Fibroblast of villous mesenchyme (primary cell): ENCODE measurements around the gene ZNF57. TPM values are rescaled to one million over a fixed set of nuclear protein-coding genes. Genes with fewer than 3 reads are reported as not detected.
"Not testable (repeated sequence)": the region's sequence is repeated elsewhere in the genome, so short reads cannot be mapped to it uniquely, and the experiment has no call there.

Source experiments
- DNase-seq: peaks from one replicate; pipeline ENCODE4 v3.0.0-alpha.2; 2010; ENCODE audit warnings: low read depth
- H3K4me3 ChIP-seq: 2 replicates; pipeline ENCODE4 v1.5.1; 2011; ENCODE audit warnings: low read depth, mild to moderate bottlenecking, low read length
- total RNA-seq: library from RNA; depleted of rRNA; stranded (reverse); fragments of >200 nt; gene quantifications from 2 replicates; pipeline ENCODE4 v1.2.3, GENCODE V29; 2012
- TF ChIP-seq, protein P1 (sequence below): IDR thresholded peaks from 2 replicates; pipeline ENCODE4 v1.5.1; 2012; ENCODE audit warnings: low read depth, mild to moderate bottlenecking, low read length; ENCODE audit not compliant: insufficient read depth

The ZNF57 gene
- total RNA-seq, 1 donor, result 6.0 TPM

DNA sequence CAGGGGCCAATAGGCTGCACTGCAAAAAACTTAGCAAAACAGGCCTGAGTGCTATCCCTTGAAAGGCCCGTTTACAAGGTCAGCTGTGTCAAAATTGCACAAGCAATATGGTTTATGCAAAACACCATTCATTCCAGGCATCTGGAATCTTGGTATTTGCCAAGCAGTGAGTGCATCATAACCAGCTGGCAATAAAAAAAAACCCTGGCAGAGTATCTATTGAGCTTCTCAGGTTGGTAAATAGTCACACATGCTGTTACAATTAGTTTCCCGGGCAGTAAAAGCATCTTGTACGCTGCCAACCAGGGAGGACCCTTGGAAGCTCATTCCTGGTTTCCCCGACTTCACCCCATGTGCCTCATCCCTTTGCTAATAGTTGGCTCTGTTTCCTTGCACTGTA, 22.8 kb downstream of the ZNF57 start:
- H3K4me3 ChIP-seq, result no peak overlapping the region
- peak; percentile 82 for DNase-seq
- TF ChIP-seq, protein P1, sequence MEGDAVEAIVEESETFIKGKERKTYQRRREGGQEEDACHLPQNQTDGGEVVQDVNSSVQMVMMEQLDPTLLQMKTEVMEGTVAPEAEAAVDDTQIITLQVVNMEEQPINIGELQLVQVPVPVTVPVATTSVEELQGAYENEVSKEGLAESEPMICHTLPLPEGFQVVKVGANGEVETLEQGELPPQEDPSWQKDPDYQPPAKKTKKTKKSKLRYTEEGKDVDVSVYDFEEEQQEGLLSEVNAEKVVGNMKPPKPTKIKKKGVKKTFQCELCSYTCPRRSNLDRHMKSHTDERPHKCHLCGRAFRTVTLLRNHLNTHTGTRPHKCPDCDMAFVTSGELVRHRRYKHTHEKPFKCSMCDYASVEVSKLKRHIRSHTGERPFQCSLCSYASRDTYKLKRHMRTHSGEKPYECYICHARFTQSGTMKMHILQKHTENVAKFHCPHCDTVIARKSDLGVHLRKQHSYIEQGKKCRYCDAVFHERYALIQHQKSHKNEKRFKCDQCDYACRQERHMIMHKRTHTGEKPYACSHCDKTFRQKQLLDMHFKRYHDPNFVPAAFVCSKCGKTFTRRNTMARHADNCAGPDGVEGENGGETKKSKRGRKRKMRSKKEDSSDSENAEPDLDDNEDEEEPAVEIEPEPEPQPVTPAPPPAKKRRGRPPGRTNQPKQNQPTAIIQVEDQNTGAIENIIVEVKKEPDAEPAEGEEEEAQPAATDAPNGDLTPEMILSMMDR, result no peak

DNA sequence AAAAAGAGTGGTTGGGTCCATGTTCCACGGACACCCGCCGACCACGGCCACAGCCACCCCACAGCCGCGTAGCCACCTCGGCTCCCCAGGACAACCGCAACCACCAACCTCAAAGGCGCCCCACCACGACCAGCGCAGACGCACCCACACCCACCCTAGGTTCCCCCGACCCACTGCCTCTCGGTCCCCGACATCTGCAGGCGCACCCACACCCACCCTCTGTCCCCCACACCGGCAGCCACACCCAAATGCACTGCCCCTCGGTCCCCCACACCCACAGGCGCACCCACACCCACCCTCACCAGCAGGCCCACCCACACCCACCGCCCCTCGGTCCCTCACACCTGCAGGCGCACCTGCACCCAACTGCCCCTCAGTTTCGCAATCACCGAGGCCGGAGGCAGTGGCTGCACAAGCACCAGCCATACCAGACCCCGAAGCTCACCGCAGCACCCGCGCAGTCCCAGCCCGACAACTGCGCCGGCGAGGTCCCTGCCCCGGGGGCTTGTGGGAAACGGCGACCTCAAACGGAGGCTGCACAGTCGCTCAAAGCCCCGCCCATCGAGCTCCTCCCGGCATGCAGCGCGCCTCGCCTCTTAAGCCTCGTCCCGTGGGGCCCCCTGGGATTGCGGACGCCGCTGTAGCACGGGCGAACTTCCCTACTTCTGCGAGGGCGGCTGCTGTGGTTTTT, 25.8 kb downstream of the ZNF57 start:
- TF ChIP-seq, protein P1, result no peak
- peak overlapping the region; percentile 21 for H3K4me3 ChIP-seq

DNA sequence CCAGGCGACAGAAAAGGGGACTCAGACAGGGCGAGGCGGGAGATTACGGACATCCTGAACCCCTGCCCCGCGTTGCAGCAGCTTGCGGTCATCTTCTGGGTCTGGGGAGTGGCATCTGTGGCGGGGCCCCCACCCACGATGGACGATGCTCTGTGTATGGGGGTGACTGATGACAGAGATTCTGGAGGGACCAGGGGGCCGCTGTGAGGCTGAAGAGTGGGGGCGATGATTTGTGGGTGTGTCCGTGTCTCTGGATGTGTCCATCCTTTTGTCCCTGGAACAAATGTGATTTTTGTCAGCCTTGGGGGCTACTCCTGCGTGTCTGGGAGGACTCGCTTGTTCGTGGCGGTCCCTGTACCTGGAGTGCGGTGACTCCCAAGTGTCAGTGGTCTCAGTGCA, 26.3 kb downstream of the ZNF57 start:
- TF ChIP-seq, protein P1, result no peak
- DNase-seq, result no peak
- peak overlapping the region; percentile 21 for H3K4me3 ChIP-seq

More for the DNA sequence above, 25.8 kb downstream of the ZNF57 start:
- DNase-seq, result no peak

DNA sequence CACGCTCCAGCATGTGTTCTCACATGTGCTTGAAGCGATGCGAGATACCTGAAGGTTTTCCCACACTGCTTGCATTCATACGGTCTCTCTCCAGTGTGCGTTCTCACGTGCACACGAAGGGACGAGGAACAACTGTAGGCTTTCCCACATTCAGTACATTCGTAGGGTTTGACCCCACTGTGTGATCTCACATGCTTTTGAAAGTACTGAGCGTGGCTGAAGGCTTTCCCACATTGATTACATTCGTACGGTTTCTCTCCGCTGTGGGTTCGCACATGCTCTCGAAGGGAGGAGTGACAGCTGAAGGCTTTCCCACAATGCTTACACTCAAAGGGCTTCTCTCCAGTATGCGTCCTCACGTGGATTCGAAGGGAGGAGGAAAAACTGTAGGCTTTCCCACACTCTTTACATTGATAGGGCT, 32.8 kb downstream of the ZNF57 start:
- no peak for DNase-seq
- H3K4me3 ChIP-seq, result no peak overlapping the region
- TF ChIP-seq, protein P1, result no peak

DNA sequence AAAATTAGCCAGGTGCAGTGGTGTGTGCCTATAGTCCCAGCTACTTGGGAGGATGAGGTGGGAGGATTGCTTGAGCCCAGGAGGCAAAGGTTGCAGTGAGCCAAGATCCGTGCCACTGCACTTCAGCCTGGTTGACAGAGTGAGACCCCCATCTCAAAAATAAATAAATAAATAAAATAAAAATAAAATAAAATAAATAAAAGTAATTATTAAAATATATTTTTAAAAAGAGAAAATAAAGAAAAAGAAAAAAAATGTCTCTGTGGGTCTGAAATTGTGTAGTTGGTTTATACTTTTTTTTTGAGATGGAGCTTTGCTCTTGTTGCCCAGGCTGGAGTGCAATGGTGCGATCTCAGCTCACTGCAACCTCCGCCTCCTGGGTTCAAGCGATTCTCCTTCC, 35.1 kb downstream of the ZNF57 start:
- DNase-seq, H3K4me3 ChIP-seq: not testable (repeated sequence)

DNA sequence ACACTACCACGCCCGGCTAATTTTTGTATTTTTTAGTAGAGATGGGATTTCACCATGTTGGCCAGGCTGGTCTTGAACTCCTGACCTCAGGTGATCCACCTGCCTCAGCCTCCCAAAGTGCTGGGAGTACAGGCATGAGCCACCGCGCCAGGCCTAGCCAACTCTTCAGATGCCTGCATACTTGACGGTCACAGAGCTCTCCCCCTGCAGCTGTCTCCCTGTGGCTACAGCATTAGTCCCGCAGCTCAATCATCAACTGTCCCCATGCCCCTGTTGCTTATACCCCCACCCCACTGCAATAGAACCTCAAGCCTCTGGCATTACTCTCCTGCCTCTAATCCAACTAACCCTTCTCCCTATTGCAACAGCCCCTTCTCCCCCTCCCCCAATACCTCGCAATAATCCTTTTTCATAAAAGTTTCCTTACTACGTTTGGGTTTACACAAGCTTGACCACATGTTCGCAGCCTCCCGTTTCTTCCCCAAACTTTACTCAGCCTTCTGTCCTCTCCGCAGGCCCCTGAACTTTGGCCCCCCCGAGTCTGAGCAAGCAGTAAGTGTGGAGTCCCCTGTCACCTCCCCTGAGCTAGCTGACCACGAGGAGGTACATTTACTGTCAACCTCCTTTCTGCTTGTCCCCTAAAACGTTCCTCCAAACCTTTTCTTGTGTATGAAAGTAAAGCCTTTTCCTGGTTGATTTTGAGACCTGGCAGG, 42.4 kb downstream of the ZNF57 start:
- TF ChIP-seq, protein P1, result no peak
- H3K4me3 ChIP-seq, result no peak overlapping the region
- no peak for DNase-seq

DNA sequence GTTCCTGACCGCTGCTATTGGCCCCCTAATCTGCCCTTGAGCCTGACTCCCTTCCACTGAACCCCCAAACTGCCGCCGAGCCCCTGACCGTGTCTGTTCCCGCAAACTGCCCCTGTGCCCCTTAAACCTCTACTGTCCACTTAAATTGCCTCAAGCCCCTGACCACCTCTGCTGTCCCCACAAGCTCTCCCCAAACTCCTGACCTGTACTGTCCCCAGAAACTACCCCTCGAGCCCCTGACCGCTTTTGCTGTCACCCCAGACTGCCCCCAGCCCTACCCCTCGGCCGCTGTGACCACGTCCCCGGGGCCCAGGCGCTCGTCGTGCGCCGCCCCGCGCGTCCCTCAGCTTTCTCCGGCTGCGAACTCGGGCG, 43.7 kb downstream of the ZNF57 start:
- DNase-seq, result no peak
- TF ChIP-seq, protein P1, result no peak
- peak overlapping the region; percentile 80 for H3K4me3 ChIP-seq
